Tongue (tissue), 2 donors: Measurements from ENCODE around the gene OR2W1. TPM values are rescaled to one million over a fixed set of nuclear protein-coding genes. Genes with fewer than 3 reads are reported as not detected.

Source experiments
- DNase-seq: peaks from one replicate; pipeline ENCODE4 v3.0.0-alpha.2; 2015
- total RNA-seq: library from RNA; depleted of rRNA; stranded (reverse); fragments of >200 nt; gene quantifications from one replicate; pipeline ENCODE4 v1.2.3, GENCODE V29; 2014

Gene OR2W1
- total RNA-seq, 1 donor from 2014 or later, result not detected

DNA sequence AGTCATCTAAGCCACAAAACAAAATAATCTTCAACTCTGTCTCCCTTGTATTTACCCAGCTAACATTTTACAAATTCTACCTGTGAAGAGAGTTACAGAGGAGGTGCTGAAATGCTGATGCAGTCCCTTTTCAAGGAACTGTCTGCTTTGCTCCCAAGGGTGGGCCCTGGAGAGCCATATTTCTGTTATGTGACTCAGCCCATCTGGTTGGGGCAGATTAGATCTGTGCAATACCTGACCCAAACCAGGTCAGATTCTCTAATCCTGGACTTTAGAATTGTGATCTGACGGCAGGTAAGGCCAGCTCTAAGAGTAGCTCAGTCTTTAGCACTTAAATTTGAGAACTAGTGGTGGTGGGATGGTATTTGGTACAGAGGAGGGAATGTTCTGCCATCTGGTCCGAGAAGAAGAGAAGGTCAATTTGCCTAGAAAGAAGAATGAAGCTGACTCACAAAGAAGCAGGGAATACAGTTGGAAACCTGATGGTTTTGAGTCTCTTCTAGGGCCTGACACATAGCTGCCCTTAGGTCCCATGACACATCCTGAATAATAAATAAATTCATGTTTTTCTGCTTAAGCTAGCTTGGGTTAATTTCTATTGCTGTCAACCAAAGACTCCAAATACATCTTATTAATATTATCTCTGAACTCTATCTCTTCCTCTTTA, 48.0 kb downstream of the OR2W1 start:
- no peak for DNase-seq

DNA sequence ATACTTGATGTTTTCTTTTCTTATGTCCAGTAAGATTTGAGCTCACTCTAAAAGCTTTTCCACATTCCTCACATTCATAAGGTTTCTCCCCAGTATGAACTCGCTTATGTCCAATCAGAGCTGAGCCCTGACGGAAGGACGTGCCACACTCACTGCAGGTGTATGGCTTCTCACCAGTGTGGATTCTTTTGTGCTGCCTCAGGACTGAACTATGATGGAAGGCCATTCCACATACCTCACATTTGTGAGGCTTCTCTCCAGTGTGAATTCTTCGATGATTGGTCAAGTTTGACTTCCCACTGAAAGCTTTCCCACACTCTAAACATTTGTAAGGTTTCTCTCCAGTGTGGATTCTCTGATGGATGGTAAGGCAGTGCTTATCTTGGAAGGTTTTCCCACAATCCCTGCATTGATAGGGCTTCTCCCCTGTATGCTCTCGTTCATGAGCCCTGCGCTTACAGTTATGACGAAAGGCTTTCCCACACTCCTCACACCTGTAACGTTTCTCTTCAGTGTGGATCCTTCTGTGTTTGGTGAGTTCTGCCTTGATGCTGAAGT, 49.8 kb downstream of the OR2W1 start:
- no peak for DNase-seq

Other genes with a start within 250 kb of the OR2W1 start
- gene TRIM27, start 121.2 kb downstream of the OR2W1 start, total RNA-seq, result 57.5 TPM
- gene ZNF311, start 39.9 kb downstream of the OR2W1 start, total RNA-seq, result 1.5 TPM
- gene OR2B3, start 42.1 kb upstream of the OR2W1 start, total RNA-seq, result not detected
- not detected for gene OR2J1, start 54.3 kb upstream of the OR2W1 start, total RNA-seq
- gene OR2J3, start 62.9 kb upstream of the OR2W1 start, total RNA-seq, result not detected
- gene OR2J2, start 125.7 kb upstream of the OR2W1 start, total RNA-seq, result not detected